ENCODE data around the gene CELF6. TPM values are rescaled to one million over a fixed set of nuclear protein-coding genes. Genes with fewer than 3 reads are reported as not detected.

CELF6 gene
- total RNA-seq, 1 donor from 2014 or later: 0.86 TPM

DNA sequence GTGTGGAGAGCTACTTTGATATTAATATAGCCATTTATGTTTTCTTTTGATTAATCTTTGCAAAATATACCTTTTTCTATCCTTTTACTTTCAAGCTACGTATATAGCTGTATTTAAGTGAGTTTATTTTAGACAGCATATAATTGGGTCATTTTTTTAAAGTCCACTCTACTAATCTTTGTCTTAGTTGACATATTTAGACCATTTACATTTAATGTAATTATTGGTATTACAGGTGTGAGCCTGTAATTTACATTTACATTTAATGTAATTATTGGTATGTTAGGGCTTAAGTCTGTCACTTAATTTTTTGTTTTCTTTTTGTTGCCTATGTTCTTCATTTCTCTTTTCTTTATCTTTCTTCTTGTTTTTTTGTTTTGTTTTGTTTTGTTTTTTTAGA is 3.8 kb upstream of the CELF6 start:
- H3K4me3 Mint-ChIP-seq (ENCODE audit: unreplicated experiment): no peak overlapping the region
- H3K9me3 Mint-ChIP-seq (ENCODE audit: unreplicated experiment): peaks cover 21% of the 10 kb centered on the region
- no peak overlapping the region for H3K27ac Mint-ChIP-seq (ENCODE audit: unreplicated experiment)
- peaks cover 6% of the 10 kb centered on the region for H3K27me3 Mint-ChIP-seq (ENCODE audit: unreplicated experiment)
- H3K4me1 Mint-ChIP-seq (ENCODE audit: unreplicated experiment): peaks cover 10% of the 10 kb centered on the region
- peaks cover 31% of the 10 kb centered on the region for H3K36me3 Mint-ChIP-seq (ENCODE audit: unreplicated experiment)
- TF ChIP-seq, protein P1, sequence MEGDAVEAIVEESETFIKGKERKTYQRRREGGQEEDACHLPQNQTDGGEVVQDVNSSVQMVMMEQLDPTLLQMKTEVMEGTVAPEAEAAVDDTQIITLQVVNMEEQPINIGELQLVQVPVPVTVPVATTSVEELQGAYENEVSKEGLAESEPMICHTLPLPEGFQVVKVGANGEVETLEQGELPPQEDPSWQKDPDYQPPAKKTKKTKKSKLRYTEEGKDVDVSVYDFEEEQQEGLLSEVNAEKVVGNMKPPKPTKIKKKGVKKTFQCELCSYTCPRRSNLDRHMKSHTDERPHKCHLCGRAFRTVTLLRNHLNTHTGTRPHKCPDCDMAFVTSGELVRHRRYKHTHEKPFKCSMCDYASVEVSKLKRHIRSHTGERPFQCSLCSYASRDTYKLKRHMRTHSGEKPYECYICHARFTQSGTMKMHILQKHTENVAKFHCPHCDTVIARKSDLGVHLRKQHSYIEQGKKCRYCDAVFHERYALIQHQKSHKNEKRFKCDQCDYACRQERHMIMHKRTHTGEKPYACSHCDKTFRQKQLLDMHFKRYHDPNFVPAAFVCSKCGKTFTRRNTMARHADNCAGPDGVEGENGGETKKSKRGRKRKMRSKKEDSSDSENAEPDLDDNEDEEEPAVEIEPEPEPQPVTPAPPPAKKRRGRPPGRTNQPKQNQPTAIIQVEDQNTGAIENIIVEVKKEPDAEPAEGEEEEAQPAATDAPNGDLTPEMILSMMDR (IDR thresholded peaks at IDR 0.05): no peak
- no peak for DNase-seq (ENCODE audit: extremely low spot score, unreplicated experiment)

DNA sequence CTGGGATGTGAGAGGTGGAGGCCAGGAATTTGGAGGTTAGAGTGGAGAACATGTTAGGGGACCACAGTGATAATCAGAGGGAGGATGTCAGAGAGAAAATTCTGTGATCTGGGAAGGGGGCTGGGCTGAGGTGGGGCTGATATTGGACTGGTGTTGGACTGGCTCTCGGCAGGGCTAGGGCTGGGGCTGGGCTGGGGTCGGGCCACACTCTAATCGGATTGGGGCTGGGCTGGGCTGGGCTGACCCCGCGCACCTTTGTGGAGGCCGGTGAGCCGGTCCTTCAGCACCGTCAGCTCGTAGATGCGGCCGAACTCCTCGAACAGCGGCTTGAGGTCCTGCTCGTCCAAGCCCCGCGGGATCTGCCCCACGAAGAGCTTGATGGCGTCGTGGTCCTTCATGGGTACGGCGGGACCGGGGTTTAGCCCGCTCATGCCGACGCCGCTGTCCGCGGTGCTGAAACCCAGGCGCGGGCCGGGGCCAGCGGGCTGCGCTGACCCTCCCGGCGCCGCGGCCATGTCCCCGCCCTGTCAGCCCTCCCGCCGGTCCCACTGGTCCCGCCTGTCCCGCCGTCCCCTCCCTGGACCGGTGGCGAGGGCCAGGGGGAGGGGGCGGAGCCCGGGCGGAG is 485 bp downstream of the CELF6 start:
- Mint-ChIP-seq H3K27me3 (ENCODE audit: unreplicated experiment) (peaks cover 22% of the 10 kb centered on the region), H3K4me1 (ENCODE audit: unreplicated experiment) (peaks cover 12% of the 10 kb centered on the region), H3K9me3 (ENCODE audit: unreplicated experiment) (peaks cover 11% of the 10 kb centered on the region), H3K36me3 (ENCODE audit: unreplicated experiment) (peaks cover 9% of the 10 kb centered on the region), H3K27ac (ENCODE audit: unreplicated experiment) (no peak overlapping the region), H3K4me3 (ENCODE audit: unreplicated experiment) (peak overlapping the region; percentile 65)
- peak; percentile 91 for DNase-seq (ENCODE audit: extremely low spot score, unreplicated experiment)
- TF ChIP-seq, protein P1 (IDR thresholded peaks at IDR 0.05): no peak

DNA sequence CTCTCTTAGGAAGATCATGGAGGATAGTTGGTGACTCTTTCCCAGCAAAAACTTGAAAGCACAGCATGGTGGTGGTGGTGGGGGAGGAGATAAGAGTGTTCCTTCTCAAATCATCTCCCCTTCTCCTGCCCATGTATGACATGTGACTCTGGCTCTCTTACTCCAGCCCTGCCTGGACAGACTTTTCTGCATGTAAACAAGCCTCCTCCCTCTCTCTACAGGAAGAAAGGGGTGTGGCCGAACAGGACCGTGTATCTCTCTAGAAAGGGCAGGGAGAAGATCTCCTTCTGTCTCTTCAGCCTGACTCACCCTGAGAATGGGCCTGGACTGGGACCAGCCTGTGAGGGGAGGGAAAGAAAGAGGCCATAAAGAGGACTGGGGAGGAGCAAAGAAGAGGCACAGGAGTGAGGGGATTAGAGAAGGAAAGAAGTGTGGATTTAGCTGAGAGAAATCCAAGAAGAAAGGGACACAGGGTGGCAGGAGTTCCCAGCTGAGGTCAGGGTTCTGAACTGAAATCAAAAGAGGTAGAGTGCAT is 1.5 kb downstream of the CELF6 start:
- no peak overlapping the region for H3K27ac Mint-ChIP-seq (ENCODE audit: unreplicated experiment)
- H3K4me3 Mint-ChIP-seq (ENCODE audit: unreplicated experiment): peak overlapping the region; percentile 65
- TF ChIP-seq, protein P1 (IDR thresholded peaks at IDR 0.05): no peak
- peaks cover 1% of the 10 kb centered on the region for H3K9me3 Mint-ChIP-seq (ENCODE audit: unreplicated experiment)
- peaks cover 22% of the 10 kb centered on the region for H3K27me3 Mint-ChIP-seq (ENCODE audit: unreplicated experiment)
- peaks cover 12% of the 10 kb centered on the region for H3K4me1 Mint-ChIP-seq (ENCODE audit: unreplicated experiment)
- H3K36me3 Mint-ChIP-seq (ENCODE audit: unreplicated experiment): peaks cover 2% of the 10 kb centered on the region
- DNase-seq (ENCODE audit: extremely low spot score, unreplicated experiment): peak; percentile 30

DNA sequence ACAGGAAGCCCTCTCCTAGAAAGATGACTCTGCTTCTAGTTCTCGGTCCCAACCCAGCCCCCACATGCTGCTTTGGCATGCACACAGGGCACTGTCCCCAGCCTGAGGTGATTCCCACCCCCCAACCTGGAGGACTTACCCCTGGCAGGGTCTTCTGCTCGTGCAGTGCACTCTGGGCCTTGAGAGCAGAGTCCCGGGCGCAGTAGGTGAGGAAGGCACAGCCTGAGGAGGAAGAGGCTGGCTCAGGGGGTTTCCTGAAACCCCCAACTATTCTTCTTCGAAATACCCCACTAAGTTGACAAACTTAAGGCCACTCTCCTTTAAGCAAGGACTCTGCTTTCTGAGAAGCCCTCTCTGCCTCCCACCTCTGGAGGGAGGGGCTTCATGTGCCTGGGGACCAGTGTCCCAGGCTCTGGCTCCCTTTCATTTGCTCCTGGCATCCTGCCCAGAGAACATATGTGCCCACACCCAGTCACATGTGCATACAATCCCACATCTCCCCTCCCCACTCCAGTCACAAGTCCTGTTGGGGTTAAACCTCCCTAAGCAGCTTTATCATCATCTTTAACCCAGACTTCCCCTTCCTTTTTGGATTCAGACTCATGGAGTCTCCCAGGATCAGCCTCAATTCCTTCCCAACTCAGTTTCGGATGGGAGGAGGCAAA is 4.1 kb downstream of the CELF6 start:
- H3K4me1 Mint-ChIP-seq (ENCODE audit: unreplicated experiment): peaks cover 10% of the 10 kb centered on the region
- no peaks in the 10 kb centered on the region for H3K36me3 Mint-ChIP-seq (ENCODE audit: unreplicated experiment)
- H3K4me3 Mint-ChIP-seq (ENCODE audit: unreplicated experiment): no peak overlapping the region
- H3K9me3 Mint-ChIP-seq (ENCODE audit: unreplicated experiment): no peaks in the 10 kb centered on the region
- DNase-seq (ENCODE audit: extremely low spot score, unreplicated experiment): peak; percentile 69
- TF ChIP-seq, protein P1 (IDR thresholded peaks at IDR 0.05): no peak
- peaks cover 26% of the 10 kb centered on the region for H3K27me3 Mint-ChIP-seq (ENCODE audit: unreplicated experiment)
- H3K27ac Mint-ChIP-seq (ENCODE audit: unreplicated experiment): no peak overlapping the region

DNA sequence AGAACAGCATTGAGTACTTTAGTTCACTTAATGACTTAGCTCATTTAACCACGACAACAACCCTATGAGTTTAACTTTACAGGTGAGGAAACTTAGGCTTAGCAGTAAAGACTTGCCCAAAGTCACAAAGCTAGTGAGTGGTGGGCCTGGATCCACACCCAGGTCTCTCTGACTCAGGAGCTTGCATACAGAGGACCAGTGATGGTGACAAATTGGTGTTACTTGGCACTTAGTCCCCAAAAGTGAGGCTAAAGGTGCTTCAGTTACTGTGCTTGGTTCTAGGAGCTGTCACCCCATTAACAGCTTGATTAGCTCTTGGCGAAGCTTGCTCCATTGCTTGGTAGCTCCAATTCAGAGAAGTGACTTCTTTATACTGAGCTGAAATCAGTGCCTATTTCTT is 6.1 kb downstream of the CELF6 start:
- TF ChIP-seq, protein P1 (IDR thresholded peaks at IDR 0.05): no peak
- H3K27me3 Mint-ChIP-seq (ENCODE audit: unreplicated experiment): peaks cover 36% of the 10 kb centered on the region

More for the DNA sequence above, 6.1 kb downstream of the CELF6 start:
- no peaks in the 10 kb centered on the region for H3K36me3 Mint-ChIP-seq (ENCODE audit: unreplicated experiment)
- H3K9me3 Mint-ChIP-seq (ENCODE audit: unreplicated experiment): no peaks in the 10 kb centered on the region
- H3K4me3 Mint-ChIP-seq (ENCODE audit: unreplicated experiment): no peak overlapping the region
- H3K27ac Mint-ChIP-seq (ENCODE audit: unreplicated experiment): no peak overlapping the region
- H3K4me1 Mint-ChIP-seq (ENCODE audit: unreplicated experiment): peaks cover 4% of the 10 kb centered on the region
- peak; percentile 25 for DNase-seq (ENCODE audit: extremely low spot score, unreplicated experiment)

Measured in osteocyte (in vitro differentiated cells).